Uterus (tissue), 4 donors: Measurements from ENCODE around the gene FNIP2. TPM values are rescaled to one million over a fixed set of nuclear protein-coding genes. Genes with fewer than 3 reads are reported as not detected.

ENCODE experiments used
- DNase-seq, 2 donors: peaks; one replicate each; pipeline ENCODE4 v3.0.0-alpha.2; 2019 to 2020
- H3K27ac ChIP-seq, 2 donors: fragments of 200-600 bp; sonication (generic); 1 replicate in 1 of 2; 2 replicates in 1 of 2; pipeline ENCODE4 v1.5.1; 2016 to 2018
- H3K27me3 ChIP-seq, 2 donors: fragments of 200-600 bp; sonication (generic); one replicate each; pipeline ENCODE4 v1.5.1; 2018 to 2019; ENCODE audit warnings: control low read depth in 1 of 2
- H3K36me3 ChIP-seq, 2 donors: fragments of 200-600 bp; sonication (generic); one replicate each; pipeline ENCODE4 v1.5.1; 2019; ENCODE audit warnings: control low read depth in 1 of 2
- H3K4me1 ChIP-seq, 2 donors: fragments of 200-600 bp; sonication (generic); one replicate each; pipeline ENCODE4 v1.5.1; 2018 to 2019; ENCODE audit warnings: control low read depth in 1 of 2
- H3K4me3 ChIP-seq, 2 donors: fragments of 200-600 bp; sonication (generic); 1 replicate in 1 of 2; 2 replicates in 1 of 2; pipeline ENCODE4 v1.5.1; 2018 to 2019; ENCODE audit warnings: mild to moderate bottlenecking in 1 of 2
- H3K9me3 ChIP-seq, 2 donors: fragments of 200-600 bp; sonication (generic); one replicate each; pipeline ENCODE4 v1.5.1; 2019; ENCODE audit warnings: control low read depth in 1 of 2
- POLR2A ChIP-seq, 2 donors: fragments of 450-650 bp; IDR thresholded peaks; one replicate each; pipeline ENCODE4 v1.6.1; 2016; ENCODE audit warnings: antibody characterized with exemption in 2 of 2, mild to moderate bottlenecking in 1 of 2, moderate library complexity in 1 of 2
- intact Hi-C: fragments of 100-400 bp; cut with DNase I; formaldehyde crosslinking; loops from one replicate; pipeline ENCODE4 v1.15.1; 2023; ENCODE audit warnings: low total_unique reads
- total RNA-seq, 4 donors: library from RNA; depleted of rRNA in 3 of 4; stranded (reverse); fragments of >200 nt in 3 of 4; gene quantifications; one replicate each; pipeline versions ENCODE4 v1.1.0 to v1.2.4, GENCODE V29; 2014 to 2023
- TF ChIP-seq, protein P1 (sequence below), 4 experiments: fragments of 200-600 bp in 2 of 4; fragments of 450-650 bp in 2 of 4; sonication (generic) in 2 of 4; IDR thresholded peaks; one replicate each; pipeline ENCODE4 v1.5.1; 2016 to 2019; ENCODE audit warnings: antibody characterized with exemption in 4 of 4, mild to moderate bottlenecking in 2 of 4, moderate library complexity in 1 of 4
- donor health status: DM: yes; HTN: yes; CAD: no.

Gene FNIP2
- total RNA-seq, 4 donors from 2014 or later = 8.5 to 61.9 (median 29.6) TPM

DNA sequence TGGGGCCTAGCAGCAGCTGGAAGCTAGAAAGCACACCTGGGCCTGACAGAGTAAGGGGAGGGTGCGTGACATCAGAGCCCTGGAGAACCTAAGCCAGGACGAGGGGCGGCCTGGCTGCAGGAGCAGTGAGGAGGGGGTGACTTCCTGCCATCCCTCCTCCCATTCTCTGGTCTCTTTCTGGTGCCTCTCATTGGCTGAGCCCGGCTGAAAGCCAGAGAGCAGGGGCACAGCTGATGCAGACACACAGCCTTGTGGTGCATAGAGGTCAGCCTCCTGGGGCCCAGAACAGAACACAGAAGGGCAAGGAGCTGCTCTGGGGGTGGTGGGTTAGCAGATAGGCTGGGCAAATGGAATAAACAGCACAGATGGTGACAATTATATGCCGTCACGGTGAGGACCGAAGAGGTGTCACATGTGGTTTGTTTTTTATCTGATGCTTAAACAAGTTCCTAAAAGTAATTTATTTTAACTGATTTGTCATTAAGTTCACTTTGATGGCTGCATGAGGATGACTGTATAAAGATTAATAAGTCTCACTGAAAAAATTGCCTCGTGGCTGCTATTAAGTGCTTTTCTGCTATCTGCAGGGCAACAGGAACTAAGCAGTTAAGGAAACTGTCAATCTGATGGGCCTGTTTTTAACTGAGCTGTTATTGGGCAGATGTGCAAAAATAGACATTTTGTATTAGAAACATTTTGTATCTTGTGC is 102.0 kb downstream of the FNIP2 start:
- Histone ChIP-seq H3K9me3 (no peaks in the 10 kb centered on the region), H3K36me3 (no peaks in the 10 kb centered on the region), H3K27me3 (no peaks in the 10 kb centered on the region), H3K4me3 (no peak overlapping the region), H3K4me1 (no peaks in the 10 kb centered on the region), H3K27ac (no peak overlapping the region)
- DNase-seq = no peak
- TF ChIP-seq, protein P1, sequence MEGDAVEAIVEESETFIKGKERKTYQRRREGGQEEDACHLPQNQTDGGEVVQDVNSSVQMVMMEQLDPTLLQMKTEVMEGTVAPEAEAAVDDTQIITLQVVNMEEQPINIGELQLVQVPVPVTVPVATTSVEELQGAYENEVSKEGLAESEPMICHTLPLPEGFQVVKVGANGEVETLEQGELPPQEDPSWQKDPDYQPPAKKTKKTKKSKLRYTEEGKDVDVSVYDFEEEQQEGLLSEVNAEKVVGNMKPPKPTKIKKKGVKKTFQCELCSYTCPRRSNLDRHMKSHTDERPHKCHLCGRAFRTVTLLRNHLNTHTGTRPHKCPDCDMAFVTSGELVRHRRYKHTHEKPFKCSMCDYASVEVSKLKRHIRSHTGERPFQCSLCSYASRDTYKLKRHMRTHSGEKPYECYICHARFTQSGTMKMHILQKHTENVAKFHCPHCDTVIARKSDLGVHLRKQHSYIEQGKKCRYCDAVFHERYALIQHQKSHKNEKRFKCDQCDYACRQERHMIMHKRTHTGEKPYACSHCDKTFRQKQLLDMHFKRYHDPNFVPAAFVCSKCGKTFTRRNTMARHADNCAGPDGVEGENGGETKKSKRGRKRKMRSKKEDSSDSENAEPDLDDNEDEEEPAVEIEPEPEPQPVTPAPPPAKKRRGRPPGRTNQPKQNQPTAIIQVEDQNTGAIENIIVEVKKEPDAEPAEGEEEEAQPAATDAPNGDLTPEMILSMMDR (IDR thresholded peaks at IDR 0.05) = no peak
- no peak for TF ChIP-seq POLR2A (IDR thresholded peaks at IDR 0.05)
- intact Hi-C loops = no loop called here

GRCh38 chr4:158871335-158871724 is 102.5 kb downstream of the FNIP2 start:
- H3K9me3 ChIP-seq = no peaks in the 10 kb centered on the region
- H3K4me3 ChIP-seq = no peak overlapping the region
- no peak for DNase-seq
- intact Hi-C loops = no loop called here
- no peak for TF ChIP-seq POLR2A (IDR thresholded peaks at IDR 0.05)
- TF ChIP-seq, protein P1 (IDR thresholded peaks at IDR 0.05) = no peak
- no peaks in the 10 kb centered on the region for H3K36me3 ChIP-seq
- H3K27ac ChIP-seq = no peak overlapping the region
- H3K27me3 ChIP-seq = no peaks in the 10 kb centered on the region
- no peaks in the 10 kb centered on the region for H3K4me1 ChIP-seq

- TF ChIP-seq, protein P1 (IDR thresholded peaks at IDR 0.05) = no peak
- no peak for TF ChIP-seq POLR2A (IDR thresholded peaks at IDR 0.05)
- intact Hi-C loops = no loop called here
- Histone ChIP-seq H3K9me3 (no peaks in the 10 kb centered on the region), H3K4me3 (no peak overlapping the region), H3K27ac (no peak overlapping the region), H3K36me3 (no peaks in the 10 kb centered on the region), H3K27me3 (no peaks in the 10 kb centered on the region), H3K4me1 (no peaks in the 10 kb centered on the region)
- no peak for DNase-seq
Observed at GRCh38 chr4:158873795-158874401, 105.1 kb downstream of the FNIP2 start.

GRCh38 chr4:158875026-158875425 is 106.2 kb downstream of the FNIP2 start:
- DNase-seq = no peak
- no peak overlapping the region for H3K4me3 ChIP-seq
- TF ChIP-seq, protein P1 (IDR thresholded peaks at IDR 0.05) = no peak
- TF ChIP-seq POLR2A (IDR thresholded peaks at IDR 0.05) = no peak
- no peaks in the 10 kb centered on the region for H3K36me3 ChIP-seq
- H3K27ac ChIP-seq = no peak overlapping the region
- no peaks in the 10 kb centered on the region for H3K9me3 ChIP-seq
- H3K27me3 ChIP-seq = no peaks in the 10 kb centered on the region
- intact Hi-C loops = no loop called here
- no peaks in the 10 kb centered on the region for H3K4me1 ChIP-seq

DNA sequence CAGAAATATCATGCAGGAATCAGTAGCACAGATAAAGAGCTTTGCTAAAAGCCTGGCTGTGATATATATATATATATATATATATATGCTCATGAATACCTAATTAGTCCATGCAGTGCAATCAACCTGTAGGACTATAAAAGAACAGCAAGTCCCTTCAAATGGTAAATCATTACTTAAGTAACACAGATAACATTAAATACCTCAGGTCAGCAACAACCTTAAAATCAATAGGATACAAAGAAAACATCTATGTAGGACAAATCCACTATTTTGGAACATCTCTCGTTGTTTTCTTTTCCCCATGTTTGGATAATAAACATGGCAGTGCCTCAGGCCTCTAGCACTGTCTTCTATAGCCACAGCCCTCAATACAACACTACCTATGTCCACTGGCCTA is 106.6 kb downstream of the FNIP2 start:
- no peaks in the 10 kb centered on the region for H3K36me3 ChIP-seq
- TF ChIP-seq POLR2A (IDR thresholded peaks at IDR 0.05) = no peak
- TF ChIP-seq, protein P1 (IDR thresholded peaks at IDR 0.05) = no peak
- no peaks in the 10 kb centered on the region for H3K27me3 ChIP-seq
- DNase-seq = no peak
- no peak overlapping the region for H3K4me3 ChIP-seq
- no peaks in the 10 kb centered on the region for H3K9me3 ChIP-seq
- no peaks in the 10 kb centered on the region for H3K4me1 ChIP-seq
- intact Hi-C loops = no loop called here
- no peak overlapping the region for H3K27ac ChIP-seq
